ENCODE data around the gene PRSS57.
"Not testable (repeated sequence)": the region's sequence is repeated elsewhere in the genome, so short reads cannot be mapped to it uniquely, and the experiment has no call there.

Gene PRSS57

DNA sequence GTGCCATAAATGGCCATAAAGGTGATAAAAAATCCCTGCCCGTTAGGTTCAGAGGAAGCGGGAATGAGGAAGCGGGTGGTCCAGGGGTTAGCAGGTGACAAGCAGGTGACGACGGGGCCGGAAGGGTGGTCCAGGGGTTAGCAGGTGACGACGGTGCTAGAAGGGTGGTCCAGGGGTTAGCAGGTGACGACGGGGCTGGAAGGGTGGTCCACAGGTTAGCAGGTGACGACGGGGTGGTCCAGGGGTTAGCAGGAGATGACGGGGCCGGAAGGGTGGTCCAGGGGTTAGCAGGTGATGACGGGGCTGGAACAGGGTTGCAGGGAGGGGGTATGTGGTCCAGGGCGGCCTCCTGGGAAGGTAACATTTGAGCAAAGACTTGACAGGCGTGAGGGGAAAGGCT is 6.3 kb downstream of the PRSS57 start:
- DNase-seq, result no peak

DNA sequence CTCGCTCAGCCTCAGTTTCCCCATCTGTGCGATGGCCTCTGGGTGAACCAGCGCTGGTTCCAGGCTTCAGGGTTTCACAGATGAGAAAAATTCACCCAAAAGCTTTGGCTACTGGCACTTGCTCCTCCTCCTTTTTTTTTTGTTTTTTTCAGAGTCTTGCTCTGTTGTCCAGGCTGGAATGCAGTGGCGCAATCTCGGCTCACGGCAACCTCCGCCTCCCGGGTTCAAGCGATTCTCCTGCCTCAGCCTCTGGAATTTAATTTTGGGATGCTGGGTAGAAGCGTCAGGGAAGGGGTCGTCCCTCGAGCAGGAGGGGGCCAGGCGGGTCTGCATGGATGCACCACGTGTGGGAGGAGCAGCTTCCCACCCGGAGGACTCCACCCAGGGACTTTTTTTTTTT is 7.0 kb downstream of the PRSS57 start:
- DNase-seq, result no peak

DNA sequence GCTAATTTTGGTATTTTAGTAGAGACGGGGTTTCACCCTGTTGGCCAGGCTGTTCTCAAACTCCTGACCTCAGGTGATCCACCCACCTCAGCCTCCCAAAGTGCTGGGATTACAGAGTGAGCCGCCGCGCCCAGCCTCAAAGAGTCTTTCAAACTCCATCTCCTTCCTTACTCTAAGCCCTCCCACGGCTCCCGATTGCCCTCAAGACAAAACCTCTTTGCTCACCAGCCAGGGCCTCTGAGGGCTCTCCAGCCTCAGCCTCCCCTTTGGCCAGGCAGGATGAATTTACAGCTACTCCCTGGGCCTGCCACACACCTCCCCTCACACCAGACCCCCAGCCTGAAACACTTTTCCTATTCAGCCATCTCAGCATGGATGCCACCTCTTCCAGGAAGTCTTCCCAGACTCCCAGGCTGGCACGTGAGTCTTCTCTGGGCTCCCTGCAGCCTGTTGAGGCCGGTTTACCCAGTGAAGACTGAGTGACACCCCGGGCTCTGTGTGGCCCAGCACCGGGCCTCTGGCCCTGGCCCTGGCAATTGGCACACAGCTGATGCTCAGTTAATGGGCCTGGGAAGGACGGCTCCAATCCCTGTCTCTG is 7.6 kb downstream of the PRSS57 start:
- DNase-seq, result no peak

DNA sequence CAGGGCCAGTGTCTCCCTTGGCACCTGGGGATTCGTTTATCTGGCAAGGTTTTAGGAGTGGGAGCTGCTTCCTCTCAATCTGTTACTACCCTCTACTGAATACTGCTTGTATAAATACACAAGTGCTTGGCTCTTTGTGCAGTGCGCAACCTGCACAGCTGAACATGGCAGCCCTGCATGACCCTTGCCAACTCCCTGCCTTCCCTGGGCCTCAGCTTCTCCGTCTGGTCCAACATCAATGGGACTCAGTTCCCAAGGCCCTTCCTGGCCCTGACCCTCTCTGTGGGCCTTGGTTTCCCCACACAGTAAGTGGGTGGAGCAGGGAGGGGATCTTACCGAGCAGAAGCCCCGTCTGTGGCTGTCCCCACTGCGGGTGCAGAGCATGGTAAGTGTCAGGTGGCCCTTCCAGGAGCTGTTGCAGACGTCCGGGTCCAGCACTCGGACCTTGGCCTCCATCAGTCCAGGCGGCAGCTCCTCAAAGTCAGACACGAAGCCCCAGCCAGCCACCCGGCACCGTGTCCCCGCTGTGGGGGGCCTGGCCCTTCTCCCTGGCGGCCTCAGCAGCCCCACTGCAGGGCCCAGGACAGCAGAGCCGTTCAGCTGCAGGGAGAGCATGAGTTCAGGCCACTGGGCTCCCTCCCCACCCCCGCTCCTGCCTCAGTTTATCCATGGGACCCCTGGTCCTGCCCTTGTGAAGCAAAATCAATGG is 8.5 kb downstream of the PRSS57 start:
- no peak for DNase-seq

DNA sequence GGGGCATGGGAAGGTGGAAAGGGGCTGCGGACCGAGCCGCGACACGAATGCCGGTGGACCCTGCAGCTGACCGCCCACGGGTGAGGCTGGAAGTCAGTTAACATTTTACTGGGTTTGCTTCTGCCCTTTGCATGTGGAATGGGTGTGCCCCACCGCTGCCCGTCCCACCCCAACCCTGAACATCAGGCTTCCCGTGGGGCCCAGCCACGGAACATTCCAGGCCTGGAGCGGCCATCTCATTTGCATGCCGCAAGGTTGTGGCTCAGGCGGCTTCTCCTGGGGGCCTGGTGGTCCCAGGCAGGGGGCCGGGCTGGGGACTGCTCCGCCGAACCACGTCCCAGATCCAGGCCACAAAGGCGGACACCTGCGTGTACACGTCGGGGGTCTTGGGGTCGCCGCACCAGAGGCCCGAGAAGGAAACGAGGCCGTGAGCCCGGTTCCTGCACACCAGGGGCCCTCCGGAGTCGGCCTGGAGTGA is 9.8 kb downstream of the PRSS57 start:
- DNase-seq, result no peak

DNA sequence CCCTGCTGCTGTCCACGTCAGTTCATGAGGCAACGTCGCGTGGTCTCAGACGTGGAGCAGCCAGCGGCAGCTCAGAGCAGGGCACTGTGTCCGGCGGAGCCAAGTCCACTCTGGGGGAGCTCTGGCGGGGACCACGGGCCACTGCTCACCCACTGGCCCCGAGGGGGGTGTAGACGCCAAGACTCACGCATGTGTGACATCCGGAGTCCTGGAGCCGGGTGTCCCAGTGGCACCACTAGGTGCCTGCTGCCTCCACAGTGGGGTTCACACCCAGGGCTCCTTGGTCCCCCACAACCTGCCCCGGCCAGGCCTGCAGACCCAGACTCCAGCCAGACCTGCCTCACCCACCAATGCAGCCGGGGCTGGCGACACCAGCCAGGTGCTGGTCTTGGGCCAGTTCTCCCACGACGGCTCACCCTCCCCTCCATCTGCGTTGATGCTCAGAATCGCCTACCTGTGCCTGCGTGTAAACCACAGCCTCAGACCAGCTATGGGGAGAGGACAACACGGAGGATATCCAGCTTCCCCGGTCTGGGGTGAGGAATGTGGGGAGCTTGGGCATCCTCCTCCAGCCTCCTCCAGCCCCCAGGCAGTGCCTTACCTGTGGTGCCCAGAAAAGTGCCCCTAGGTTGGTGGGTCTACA is 12.5 kb downstream of the PRSS57 start:
- no peak for DNase-seq

DNA sequence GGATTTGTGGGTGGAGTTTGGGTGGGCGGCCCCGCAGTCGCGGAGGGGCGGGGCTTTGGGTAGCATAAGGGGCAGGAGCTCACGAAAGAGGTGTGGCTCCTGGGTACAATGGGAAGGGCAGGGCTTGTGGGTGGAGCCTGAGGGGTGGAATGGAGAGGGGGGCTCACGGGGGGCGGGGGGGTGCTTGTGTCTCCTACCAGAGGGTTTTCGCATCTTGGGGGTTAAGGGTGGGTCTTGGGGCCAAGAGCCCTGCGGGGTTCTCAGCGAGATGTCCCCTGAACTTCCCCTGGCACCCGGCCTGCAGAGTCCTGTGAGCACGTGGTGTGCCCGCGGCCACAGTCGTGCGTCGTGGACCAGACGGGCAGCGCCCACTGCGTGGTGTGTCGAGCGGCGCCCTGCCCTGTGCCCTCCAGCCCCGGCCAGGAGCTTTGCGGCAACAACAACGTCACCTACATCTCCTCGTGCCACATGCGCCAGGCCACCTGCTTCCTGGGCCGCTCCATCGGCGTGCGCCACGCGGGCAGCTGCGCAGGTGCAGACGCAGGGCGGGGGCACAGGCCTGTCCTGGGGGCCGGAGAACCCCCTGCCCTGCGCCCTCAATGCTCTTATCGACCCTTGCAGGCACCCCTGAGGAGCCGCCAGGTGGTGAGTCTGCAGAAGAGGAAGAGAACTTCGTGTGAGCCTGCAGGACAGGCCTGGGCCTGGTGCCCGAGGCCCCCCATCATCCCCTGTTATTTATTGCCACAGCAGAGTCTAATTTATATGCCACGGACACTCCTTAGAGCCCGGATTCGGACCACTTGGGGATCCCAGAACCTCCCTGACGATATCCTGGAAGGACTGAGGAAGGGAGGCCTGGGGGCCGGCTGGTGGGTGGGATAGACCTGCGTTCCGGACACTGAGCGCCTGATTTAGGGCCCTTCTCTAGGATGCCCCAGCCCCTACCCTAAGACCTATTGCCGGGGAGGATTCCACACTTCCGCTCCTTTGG is 13.9 kb downstream of the PRSS57 start:
- no peak for DNase-seq

DNA sequence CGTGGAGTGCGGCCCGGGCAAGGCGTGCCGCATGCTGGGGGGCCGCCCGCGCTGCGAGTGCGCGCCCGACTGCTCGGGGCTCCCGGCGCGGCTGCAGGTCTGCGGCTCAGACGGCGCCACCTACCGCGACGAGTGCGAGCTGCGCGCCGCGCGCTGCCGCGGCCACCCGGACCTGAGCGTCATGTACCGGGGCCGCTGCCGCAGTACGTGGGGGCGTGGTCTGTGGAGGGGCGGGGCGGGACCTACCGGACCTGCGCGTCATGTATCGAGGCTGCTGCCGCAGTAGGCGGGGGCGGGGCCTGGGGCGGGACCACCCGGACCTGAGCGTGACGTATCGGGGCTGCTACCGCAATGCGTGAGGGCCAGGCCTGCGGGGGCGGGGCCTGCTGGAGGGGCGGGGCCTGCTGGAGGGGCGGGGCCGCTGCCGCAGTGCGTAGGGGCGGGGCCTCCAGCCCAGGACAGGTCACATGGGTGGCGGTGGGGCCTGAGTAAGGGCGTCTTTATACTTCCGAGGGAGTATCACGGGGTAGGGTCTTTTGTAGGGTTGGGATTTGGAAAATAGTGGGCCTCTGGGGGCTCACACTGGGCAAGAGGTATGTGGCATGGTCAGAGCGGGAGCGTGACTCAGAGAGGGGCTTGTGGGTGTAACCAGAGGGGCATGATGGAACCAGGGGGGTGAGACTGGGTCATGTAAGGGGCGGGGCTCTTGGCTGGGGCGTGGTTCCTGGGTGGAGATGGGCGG is 14.8 kb downstream of the PRSS57 start:
- peak; percentile 99 for DNase-seq

DNA sequence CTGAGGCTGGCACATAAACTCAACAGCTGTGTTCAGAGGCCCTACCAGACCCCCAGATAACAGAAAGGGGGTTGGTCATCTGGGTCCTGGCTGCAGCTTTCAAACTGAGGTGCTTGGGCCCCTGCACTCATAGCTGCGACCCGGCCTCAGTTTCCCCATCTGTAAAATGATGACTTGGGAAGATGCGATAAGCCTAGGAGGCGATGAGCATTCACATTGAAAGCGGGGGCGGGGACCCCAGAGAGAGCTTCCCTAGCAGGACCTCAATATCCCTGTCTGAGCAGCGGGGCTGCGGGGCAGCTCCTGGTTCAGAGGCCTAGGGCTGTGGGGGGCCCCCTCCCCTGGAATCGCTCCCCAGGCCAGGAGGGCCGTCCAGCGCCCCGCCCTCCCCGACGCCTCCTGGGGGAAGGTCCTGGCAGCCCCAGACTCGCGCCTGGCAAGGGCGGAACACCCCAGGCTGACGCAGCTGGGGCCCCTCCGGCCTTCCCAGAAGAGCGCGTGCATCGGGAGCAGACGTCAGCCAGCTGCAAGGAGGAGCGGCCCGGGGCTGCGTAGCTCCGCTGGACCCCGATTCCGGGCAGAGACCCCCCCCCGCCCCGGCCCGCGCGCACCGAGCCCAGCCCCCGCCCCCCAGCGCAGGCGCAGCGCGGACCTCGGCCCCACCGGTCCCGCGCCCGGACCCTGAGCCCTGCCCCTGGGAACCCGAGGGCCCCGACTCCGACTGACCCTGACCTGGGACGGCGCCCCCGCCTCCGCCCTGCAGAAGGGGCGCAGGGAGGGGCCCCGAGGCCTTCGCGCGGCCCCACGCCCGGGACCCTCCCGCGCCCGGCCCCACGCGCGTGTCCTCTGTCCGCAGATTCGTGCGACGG is 15.6 kb downstream of the PRSS57 start:
- peak; percentile 41 for DNase-seq

DNA sequence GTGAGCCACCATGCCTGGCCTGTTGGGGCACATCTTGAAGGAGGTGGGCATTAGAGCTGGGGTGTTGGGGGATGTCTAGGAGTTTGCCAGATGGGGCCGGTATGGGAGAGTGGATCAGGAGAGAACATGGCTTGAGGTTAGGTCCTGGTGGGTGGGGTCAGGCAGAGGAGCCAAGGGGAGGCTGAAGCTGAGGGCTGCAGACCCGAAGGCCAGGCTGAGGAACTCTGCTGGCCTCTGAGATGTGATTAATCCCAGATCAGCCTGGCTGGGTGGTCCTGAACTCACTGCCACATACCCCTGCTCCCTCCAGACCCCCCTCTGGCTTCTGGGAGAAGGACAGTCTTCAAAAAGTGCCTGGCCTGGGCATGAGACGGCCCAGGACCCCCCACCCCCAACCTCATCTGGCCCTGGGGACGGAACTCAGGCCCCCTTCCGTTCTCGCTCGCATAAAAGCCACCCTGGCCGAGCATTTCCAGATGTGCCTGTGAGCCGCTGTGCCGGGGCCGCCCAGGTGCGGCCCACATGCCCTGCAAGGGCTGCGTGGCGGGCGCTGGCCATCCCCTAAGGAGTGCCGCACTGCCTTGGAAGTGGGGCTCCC is 16.4 kb downstream of the PRSS57 start:
- DNase-seq, result no peak

DNA sequence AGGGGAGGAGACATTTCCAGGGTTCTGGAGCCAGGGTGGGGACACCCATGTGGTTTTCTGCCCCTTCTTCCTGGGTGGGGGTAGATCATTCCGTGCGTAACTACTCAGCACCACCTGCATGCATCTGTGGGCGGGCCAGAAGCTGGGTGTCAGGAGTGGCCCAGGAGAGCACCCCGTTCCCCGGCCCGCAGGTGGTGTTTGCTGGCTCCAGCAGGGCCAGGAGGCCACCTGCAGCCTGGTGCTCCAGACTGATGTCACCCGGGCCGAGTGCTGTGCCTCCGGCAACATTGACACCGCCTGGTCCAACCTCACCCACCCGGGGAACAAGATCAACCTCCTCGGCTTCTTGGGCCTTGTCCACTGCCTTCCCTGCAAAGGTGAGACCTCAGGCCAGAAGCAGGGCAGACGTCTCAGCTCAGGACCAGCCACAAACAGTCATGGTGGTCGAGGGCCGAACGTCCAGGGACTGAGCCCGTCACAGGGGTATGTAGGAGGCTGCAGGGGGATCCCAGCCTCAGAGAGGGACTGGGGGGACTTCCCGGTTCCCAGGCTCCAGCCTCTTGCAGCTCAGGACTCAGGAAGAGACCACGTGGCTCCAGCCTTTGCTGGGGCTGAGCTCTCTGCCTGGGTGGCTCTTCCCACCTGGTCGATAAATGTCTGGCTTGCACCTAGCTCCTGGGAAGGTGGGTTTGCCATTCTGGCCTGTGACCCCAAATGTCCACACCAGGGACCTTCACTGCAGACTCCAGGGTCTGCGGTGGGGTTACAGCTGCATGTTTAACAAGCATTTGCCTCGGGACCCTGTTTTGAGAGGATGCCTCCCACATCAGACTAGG is 17.4 kb downstream of the PRSS57 start:
- DNase-seq, result no peak

DNA sequence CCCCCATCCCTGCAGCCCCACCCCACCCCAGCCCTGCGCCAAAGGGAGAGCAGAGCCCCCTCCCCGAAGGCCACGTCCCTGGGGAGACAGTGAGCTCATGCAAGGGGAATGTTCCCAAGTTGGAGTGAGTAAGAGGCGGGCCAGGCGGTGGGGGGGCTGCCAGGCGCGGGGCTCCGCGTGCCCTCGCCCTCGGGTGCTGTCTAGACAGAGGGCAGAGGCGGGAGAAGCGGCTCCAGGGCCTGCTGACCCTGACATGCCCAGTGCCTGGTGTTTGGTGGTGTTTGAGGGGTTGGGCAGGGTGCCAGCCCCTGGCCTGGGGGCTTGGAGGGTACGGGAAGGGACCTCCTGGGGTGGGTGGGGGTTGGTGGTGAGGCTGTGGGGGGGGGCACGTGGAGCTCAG is 18.1 kb downstream of the PRSS57 start:
- DNase-seq, result no peak

DNA sequence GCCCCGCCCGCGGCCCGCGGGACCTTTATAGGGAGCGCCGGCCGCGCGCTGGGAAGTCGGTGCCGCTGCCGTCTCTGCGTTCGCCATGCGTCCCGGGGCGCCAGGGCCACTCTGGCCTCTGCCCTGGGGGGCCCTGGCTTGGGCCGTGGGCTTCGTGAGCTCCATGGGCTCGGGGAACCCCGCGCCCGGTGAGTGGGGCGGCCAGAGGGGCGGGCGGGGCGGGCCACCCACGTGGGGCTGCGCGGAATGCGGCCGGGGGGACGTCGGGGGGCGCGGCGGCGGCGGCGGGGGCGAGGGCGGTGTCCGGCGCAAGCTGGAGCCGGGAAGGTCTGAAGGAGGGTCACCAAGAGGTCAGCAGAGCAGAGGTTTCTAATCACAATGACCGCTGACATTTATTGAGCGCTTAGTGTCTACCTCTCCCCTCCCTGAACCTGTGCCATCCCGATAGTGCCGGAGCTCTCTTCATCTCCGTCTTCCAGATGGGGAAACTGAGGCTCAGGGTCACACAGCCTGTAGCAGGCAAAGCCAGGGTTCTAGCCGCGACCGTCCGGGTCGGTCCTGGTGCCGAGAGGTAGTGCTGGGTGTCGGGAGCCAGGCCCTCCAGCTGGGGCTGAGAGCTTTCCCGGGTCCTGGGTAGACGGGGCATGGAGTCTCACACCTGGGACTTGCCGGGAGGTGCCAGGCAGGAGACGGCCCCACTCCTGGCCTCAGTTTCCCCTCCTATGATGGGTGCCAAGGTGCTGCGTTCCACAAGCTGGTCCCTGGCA is 18.7 kb downstream of the PRSS57 start, which contains the start of gene FSTL3:
Gene FSTL3, plus strand, starts transcription at position 54 of the 767 bp plus-strand sequence. Its CDS starts 32 bp downstream, at position 86.
- DNase-seq, result no peak

DNA sequence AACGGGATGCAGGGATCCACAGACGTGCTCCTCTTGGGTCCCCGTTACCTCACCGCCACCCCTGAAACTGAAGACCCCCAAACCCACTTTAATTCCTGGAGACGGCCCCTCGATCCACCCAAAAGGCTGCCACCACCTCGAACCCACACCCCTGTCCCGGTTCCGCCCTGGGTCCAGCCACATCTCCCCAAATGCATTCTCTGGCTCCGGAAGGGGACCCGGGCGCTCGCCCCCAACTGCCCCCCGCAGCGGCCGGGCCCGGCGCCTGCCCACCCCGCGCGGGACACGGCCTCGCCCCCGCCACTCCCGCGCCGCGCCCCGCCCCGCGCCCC is 19.3 kb downstream of the PRSS57 start:
- no peak for DNase-seq

DNA sequence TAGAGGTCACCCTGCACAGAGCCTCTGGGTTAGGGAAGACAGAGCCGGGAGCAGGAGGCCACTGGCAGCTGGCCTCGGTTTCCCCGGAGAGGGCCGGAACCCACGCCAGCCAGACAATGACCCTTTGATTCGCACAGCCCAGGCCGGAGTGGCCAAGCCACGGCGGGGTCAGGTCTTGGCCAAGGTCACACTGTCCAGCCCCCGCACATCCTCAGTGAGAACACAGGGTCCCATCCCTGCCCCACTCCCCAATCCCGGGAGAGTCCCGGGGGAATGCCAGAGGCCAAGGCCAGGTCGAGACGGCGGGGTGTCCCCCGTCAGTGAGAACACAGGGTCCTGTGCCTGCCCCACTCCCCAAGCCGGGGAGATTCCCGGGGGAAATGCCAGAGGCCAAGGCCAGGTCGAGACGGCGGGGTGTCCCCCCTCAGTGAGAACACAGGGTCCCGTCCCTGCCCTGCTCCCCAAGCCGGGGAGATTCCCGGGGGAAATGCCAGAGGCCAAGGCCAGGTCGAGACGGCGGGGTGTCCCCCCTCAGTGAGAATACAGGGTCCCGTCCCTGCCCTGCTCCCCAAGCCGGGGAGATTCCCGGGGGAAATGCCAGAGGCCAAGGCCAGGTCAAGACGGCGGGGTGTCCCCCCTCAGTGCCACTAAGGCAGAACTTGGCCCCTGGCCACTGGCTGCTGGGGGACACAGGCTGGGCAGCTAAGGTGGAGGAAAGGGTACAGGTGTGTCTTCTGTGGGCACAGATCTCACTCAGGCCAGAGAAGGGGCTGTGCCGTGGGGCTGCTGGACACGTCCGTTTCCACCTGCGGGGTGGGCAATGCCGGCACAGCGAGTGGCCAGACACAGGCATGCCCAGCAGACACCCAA is 20.7 kb downstream of the PRSS57 start:
- DNase-seq, result no peak

DNA sequence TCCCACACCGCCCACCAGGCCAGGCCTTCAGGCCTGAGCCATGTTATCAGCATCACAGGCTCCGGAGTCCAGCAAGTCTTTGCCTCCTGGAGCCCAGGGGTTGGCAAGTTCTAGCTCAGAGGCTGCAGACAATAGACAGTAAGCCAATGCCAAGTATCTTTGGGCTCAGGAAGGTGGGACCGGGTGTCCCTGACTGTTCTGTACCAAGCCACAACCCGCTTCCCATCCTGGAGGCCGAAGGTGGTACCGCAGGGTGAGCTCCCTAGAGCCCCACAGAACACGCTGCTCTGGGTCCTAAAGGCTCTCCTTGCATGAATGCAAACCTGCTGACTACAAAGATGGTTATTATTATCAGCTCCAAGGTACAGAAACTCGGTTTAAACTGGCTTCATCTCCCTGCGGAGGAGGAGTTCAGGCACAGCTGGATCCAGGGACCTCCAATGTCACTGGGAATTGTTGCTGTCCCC is 24.6 kb downstream of the PRSS57 start:
- no peak for DNase-seq

DNA sequence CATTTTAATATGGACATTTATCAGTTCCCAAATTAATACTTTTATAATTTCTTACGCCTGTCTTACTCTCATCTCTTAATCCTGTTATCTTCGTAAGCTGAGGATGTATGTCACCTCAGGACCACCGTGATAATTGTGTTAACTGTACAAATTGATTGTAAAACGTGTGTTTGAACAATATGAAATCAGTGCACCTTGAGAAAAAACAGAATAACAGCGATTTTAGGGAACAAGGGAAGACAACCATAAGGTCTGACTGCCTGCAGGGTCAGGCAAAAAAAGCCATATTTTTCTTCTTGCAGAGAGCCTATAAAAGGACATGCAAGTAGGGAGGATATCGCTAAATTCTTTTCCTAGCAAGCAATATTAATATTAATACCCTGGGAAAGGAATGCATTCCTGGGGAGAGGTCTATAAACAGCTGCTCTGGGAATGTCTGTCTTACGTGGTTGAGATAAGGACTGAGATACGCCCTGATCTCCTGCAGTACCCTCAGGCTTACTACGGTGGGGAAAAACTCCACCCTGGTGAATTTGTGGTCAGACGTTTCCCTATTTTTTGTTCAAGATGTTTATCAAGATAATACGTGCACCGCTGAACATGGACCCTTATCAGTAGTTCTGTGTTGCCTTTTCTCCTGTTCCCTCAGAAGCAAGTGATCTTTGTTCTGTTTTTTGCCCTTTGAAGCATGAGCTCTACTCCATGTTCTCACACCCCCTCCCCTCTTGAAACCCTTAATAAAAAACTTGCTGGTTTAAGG is 26.4 kb downstream of the PRSS57 start:
- not testable (repeated sequence) for DNase-seq
